Fibroblast of the aortic adventitia (primary cell): ENCODE data around the gene SSNA1. TPM values are rescaled to one million over a fixed set of nuclear protein-coding genes. Genes with fewer than 3 reads are reported as not detected.

Experiments used
- DNase-seq: peaks from one replicate; pipeline ENCODE4 v3.0.0-alpha.2; 2010; ENCODE audit warnings: low read depth
- H3K4me3 ChIP-seq: 2 replicates; pipeline ENCODE4 v1.5.1; 2011; ENCODE audit warnings: low read depth, mild to moderate bottlenecking, control low read depth, low read length, moderate library complexity
- CTCF ChIP-seq: IDR thresholded peaks from 2 replicates; pipeline ENCODE4 v1.5.1; 2011; ENCODE audit warnings: mild to moderate bottlenecking, low read length, control low read depth, inconsistent platforms; ENCODE audit not compliant: insufficient read depth
- total RNA-seq: library from RNA; depleted of rRNA; stranded (reverse); fragments of >200 nt; gene quantifications from 2 replicates; pipeline ENCODE4 v1.2.3, GENCODE V29; 2012; ENCODE audit warnings: low replicate concordance

SSNA1 gene
- total RNA-seq, 1 donor = 51.5 TPM

GRCh38 chr9:137228968-137229896 lies 40.8 kb downstream of the SSNA1 start:
- H3K4me3 ChIP-seq = no peak overlapping the region
- no peak for TF ChIP-seq CTCF

DNA sequence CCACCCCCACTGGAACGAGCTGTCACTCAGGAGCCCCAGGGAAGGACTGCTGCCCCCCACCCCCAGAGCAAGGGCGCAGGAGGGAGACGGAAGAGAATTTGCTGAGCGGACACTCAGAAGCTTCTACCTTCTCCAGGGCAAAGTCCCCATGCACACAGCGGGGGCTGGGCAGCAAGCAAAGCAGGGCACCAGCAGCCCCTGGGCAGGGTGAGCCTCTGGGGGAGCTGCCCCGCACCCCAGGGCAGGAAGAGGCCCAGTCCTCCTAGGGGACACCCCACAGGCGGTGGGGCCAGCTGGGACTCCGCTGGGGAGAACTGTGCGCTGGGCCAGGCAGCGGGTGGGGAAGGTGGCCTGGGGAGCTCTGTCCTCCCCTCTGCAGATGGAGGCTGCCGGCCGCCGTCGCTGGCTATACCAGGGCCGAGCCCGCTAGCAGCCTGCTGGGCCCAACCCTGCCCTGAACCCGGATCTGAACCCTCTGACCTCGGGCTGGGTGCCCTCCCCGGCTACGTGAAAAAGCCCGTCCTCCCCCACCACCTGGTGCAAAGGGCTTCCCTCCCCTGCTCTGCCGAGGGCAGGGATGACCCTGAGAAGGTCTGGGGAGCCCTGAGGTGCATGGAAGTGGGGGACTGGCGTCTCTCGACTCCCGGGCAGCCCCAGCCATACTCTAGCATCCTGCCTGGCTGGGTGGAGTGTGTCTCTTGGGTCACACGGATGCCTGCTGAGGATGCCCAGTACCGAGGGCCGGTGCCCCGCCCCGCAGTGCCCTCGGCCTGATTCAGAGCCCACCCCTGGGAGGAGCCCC lies 41.6 kb downstream of the SSNA1 start:
- DNase-seq = no peak
- H3K4me3 ChIP-seq = no peak overlapping the region
- TF ChIP-seq CTCF = no peak

More at GRCh38 chr9:137228968-137229896, 40.8 kb downstream of the SSNA1 start:
- DNase-seq = no peak

GRCh38 chr9:137230705-137231371 lies 42.4 kb downstream of the SSNA1 start, which contains the start of gene SLC34A3:
Gene SLC34A3, plus strand, starts transcription at chr9:137230901. Its CDS starts 802 bp downstream, at chr9:137231703.
- H3K4me3 ChIP-seq = no peak within 1 kb of the TSS
- TF ChIP-seq CTCF = no peak
- no peak for DNase-seq

- no peak for DNase-seq
- no peak for TF ChIP-seq CTCF
- H3K4me3 ChIP-seq = no peak overlapping the region
Measured at GRCh38 chr9:137231372-137232039, 43.0 kb downstream of the SSNA1 start.

DNA sequence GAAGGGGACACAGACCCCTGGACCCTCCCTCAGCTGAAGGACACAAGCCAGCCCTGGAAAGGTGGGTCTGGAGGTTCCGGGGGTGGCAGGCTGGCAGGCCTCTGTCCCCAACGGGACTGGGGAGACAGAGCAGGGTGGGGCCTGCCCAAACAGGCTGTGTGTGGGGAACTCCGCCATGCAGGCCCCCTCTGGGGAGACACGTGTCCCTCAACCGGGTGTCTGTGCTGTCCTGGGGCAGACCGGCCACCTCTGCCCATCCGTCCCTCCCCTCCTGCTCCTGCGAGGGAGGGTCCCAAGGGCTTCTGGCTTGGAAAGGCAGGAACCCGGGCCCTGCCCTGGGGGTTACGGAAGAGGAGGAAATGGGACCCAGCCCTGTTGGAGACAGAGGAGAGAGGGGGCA lies 43.6 kb downstream of the SSNA1 start:
- no peak for DNase-seq
- TF ChIP-seq CTCF = no peak
- H3K4me3 ChIP-seq = no peak overlapping the region

DNA sequence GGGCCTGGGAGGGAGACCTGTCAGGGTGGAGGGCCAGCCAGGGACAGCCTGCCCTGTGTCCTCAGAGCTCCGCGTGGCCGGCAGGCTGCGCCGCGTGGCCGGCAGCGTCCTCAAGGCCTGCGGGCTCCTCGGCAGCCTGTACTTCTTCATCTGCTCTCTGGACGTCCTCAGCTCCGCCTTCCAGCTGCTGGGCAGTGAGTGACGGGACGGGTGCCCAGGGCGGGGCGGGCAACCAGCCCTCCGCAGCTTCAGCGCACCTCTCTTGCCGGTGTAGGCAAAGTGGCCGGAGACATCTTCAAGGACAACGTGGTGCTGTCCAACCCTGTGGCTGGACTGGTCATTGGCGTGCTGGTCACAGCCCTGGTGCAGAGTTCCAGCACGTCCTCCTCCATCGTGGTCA lies 44.0 kb downstream of the SSNA1 start:
- no peak for TF ChIP-seq CTCF
- no peak overlapping the region for H3K4me3 ChIP-seq
- no peak for DNase-seq
